Gastrocnemius medialis (tissue), 4 donors: ENCODE measurements around the gene ACTN3. TPM values are rescaled to one million over a fixed set of nuclear protein-coding genes. Genes with fewer than 3 reads are reported as not detected.

Experiments used
- ATAC-seq, 2 donors: fragments of 150-250 bp; one replicate each; pipeline ENCODE4 v1.9.1; 2016
- DNase-seq, 2 donors: peaks; one replicate each; pipeline ENCODE4 v3.0.0-alpha.2; 2019
- H3K27ac ChIP-seq, 4 donors: fragments of 200-600 bp; sonication (generic); 1 replicate in 1 of 4; 2 replicates in 3 of 4; pipeline ENCODE4 v1.5.1; 2016 to 2018; ENCODE audit warnings: mild to moderate bottlenecking in 2 of 4, moderate library complexity in 1 of 4
- H3K27me3 ChIP-seq, 3 donors: fragments of 200-600 bp; sonication (generic) in 2 of 3; 1 replicate in 1 of 3; 2 replicates in 2 of 3; pipeline versions ENCODE4 v1.5.1 to v1.6.0; 2016 to 2019; ENCODE audit warnings: mild to moderate bottlenecking in 1 of 3, moderate library complexity in 1 of 3
- H3K36me3 ChIP-seq, 2 donors: fragments of 200-600 bp; sonication (generic) in 1 of 2; one replicate each; pipeline ENCODE4 v1.5.1; 2017 to 2018
- H3K4me1 ChIP-seq, 2 donors: fragments of 200-600 bp; sonication (generic) in 1 of 2; one replicate each; pipeline ENCODE4 v1.5.1; 2016 to 2017; ENCODE audit warnings: mild to moderate bottlenecking in 2 of 2
- H3K4me3 ChIP-seq, 4 donors: fragments of 200-600 bp; sonication (generic) in 3 of 4; 1 replicate in 1 of 4; 2 replicates in 3 of 4; pipeline ENCODE4 v1.5.1; 2016 to 2019; ENCODE audit warnings: mild to moderate bottlenecking in 2 of 4
- H3K9me3 ChIP-seq, 3 donors: fragments of 200-600 bp; sonication (generic) in 2 of 3; 1 replicate in 1 of 3; 2 replicates in 2 of 3; pipeline ENCODE4 v1.5.1; 2016 to 2019
- CTCF ChIP-seq, 5 experiments: fragments of 450-650 bp in 3 of 5; fragments of 200-600 bp in 2 of 5; sonication (generic) in 2 of 5; IDR thresholded peaks in 4 of 5; conservative IDR thresholded peaks in 1 of 5; 1 replicate in 4 of 5; 2 replicates in 1 of 5; pipeline ENCODE4 v1.5.1; 2016 to 2019; ENCODE audit warnings: antibody characterized with exemption in 5 of 5, mild to moderate bottlenecking in 3 of 5, moderate library complexity in 3 of 5
- POLR2A ChIP-seq, 2 donors: fragments of 450-650 bp; IDR thresholded peaks; one replicate each; pipeline ENCODE4 v1.6.1; 2017; ENCODE audit warnings: antibody characterized with exemption in 2 of 2, mild to moderate bottlenecking in 2 of 2, moderate library complexity in 2 of 2
- in situ Hi-C, 4 donors: fragments of 200-750 bp; cut with MboI; loops; one replicate each; pipeline versions ENCODE4 v1.15.0 to v1.8.0; 2017; ENCODE audit warnings: low sequenced_read_pairs in 4 of 4
- intact Hi-C: fragments of 100-400 bp; cut with DNase I; formaldehyde crosslinking; loops from one replicate; pipeline ENCODE4 v1.15.1; 2023; ENCODE audit warnings: low total_unique reads
- total RNA-seq, 4 donors: library from RNA; depleted of rRNA; stranded (reverse); fragments of >200 nt; gene quantifications; one replicate each; pipeline versions ENCODE4 v1.1.0 to v1.2.3, GENCODE V29; 2016

Gene ACTN3
- total RNA-seq, 4 donors from 2014 or later: 0.85 to 2.4 (median 1.2) TPM

- peaks cover 0 to 10% of the 10 kb centered on the region in 2 donors for H3K36me3 ChIP-seq
- intact Hi-C loops (no loop called here), in situ Hi-C loops (no loop called here)
- no peak overlapping the region for H3K27ac ChIP-seq
- TF ChIP-seq CTCF (IDR thresholded peaks at IDR 0.05 in 4 of 5, conservative IDR thresholded peaks at IDR 0.05 in 1 of 5) (no peak), POLR2A (IDR thresholded peaks at IDR 0.05) (no peak)
- no peak overlapping the region for H3K4me3 ChIP-seq
- H3K9me3 ChIP-seq: no peaks in the 10 kb centered on the region
- DNase-seq: no peak
- no peak for ATAC-seq
- H3K27me3 ChIP-seq: no peaks in the 10 kb centered on the region
- H3K4me1 ChIP-seq: no peaks in the 10 kb centered on the region
Observed at GRCh38 chr11:66609721-66610617, 63.3 kb downstream of the ACTN3 start.

- DNase-seq (no peak), ATAC-seq (no peak)
- H3K27me3 ChIP-seq: no peaks in the 10 kb centered on the region
- no peaks in the 10 kb centered on the region for H3K36me3 ChIP-seq
- TF ChIP-seq POLR2A (IDR thresholded peaks at IDR 0.05) (no peak), CTCF (IDR thresholded peaks at IDR 0.05 in 4 of 5, conservative IDR thresholded peaks at IDR 0.05 in 1 of 5) (no peak)
- peaks cover 3 to 5% of the 10 kb centered on the region in 2 donors for H3K4me1 ChIP-seq
- H3K4me3 ChIP-seq: no peak overlapping the region
- intact Hi-C loops: no loop called here
- H3K27ac ChIP-seq: no peak overlapping the region
- in situ Hi-C loops: no loop called here
- no peaks in the 10 kb centered on the region for H3K9me3 ChIP-seq
Observed at GRCh38 chr11:66612458-66612857, 65.8 kb downstream of the ACTN3 start.

Other genes with a start within 250 kb of the ACTN3 start
- gene CD248, start 229.9 kb upstream of the ACTN3 start, total RNA-seq: 1 to 10 TPM in 3 of 4 donors, under 1 TPM in 1; 0.46 to 4.6 (median 2.8) TPM
- 1 to 10 TPM; 1.9 to 9.7 (median 7.0) TPM for gene RIN1, start 210.5 kb upstream of the ACTN3 start, total RNA-seq
- gene BRMS1, start 201.8 kb upstream of the ACTN3 start, total RNA-seq: 10 to 100 TPM; 40.1 to 73.5 (median 64.8) TPM
- 10 to 100 TPM; 30.3 to 59.7 (median 40.4) TPM for gene B4GAT1, start 199.3 kb upstream of the ACTN3 start, total RNA-seq
- gene SLC29A2, start 175.1 kb upstream of the ACTN3 start, total RNA-seq: 100 to 1,000 TPM in 1 of 4 donors, 10 to 100 TPM in 3; 39.2 to 106 (median 70.6) TPM
- gene NPAS4, start 125.9 kb upstream of the ACTN3 start, total RNA-seq: not detected
- gene MRPL11, start 108.1 kb upstream of the ACTN3 start, total RNA-seq: 10 to 100 TPM; 35.1 to 64.1 (median 52.5) TPM
- gene PELI3, start 80.0 kb upstream of the ACTN3 start, total RNA-seq: 10 to 100 TPM; 26.1 to 55.9 (median 37.3) TPM
- gene DPP3, start 66.5 kb upstream of the ACTN3 start, total RNA-seq: 10 to 100 TPM; 28.5 to 58.5 (median 37.4) TPM
- 10 to 100 TPM; 19.8 to 34.5 (median 31.2) TPM for gene BBS1, start 36.3 kb upstream of the ACTN3 start, total RNA-seq
- gene ZDHHC24, start 855 bp upstream of the ACTN3 start, total RNA-seq: 10 to 100 TPM in 2 of 4 donors, 1 to 10 TPM in 2; 7.2 to 13.0 (median 11.2) TPM
- 10 to 100 TPM; 49.1 to 87.0 (median 60.6) TPM for gene CTSF, start 21.7 kb downstream of the ACTN3 start, total RNA-seq
- under 1 TPM in 2 of 4 donors, not detected in 2; 0.13 to 0.41 TPM for gene CCDC87, start 46.2 kb downstream of the ACTN3 start, total RNA-seq
- 10 to 100 TPM in 3 of 4 donors, 1 to 10 TPM in 1; 9.0 to 12.3 (median 11.7) TPM for gene CCS, start 46.3 kb downstream of the ACTN3 start, total RNA-seq
- 10 to 100 TPM; 17.0 to 43.2 (median 29.4) TPM for gene RBM14, start 69.7 kb downstream of the ACTN3 start, total RNA-seq
- 100 to 1,000 TPM in 1 of 4 donors, 10 to 100 TPM in 3; 62.4 to 117 (median 69.2) TPM for gene RBM4, start 91.8 kb downstream of the ACTN3 start, total RNA-seq
- gene RBM4B, start 131.0 kb downstream of the ACTN3 start, total RNA-seq: 10 to 100 TPM in 1 of 4 donors, 1 to 10 TPM in 3; 4.5 to 11.7 (median 6.5) TPM
- gene SPTBN2, start 182.3 kb downstream of the ACTN3 start, total RNA-seq: 1 to 10 TPM in 2 of 4 donors, under 1 TPM in 2; 0.40 to 1.5 (median 1.0) TPM